Kasumi-1 (cell line): Measurements from ENCODE around the gene NAALAD2.
"Not testable (repeated sequence)": the region's sequence is repeated elsewhere in the genome, so short reads cannot be mapped to it uniquely, and the experiment has no call there.

Experiments used
- DNase-seq, 2 experiments: peaks; one replicate each; lab custom pipeline; 2025; lab: John Stamatoyannopoulos, UW

Gene NAALAD2

DNA sequence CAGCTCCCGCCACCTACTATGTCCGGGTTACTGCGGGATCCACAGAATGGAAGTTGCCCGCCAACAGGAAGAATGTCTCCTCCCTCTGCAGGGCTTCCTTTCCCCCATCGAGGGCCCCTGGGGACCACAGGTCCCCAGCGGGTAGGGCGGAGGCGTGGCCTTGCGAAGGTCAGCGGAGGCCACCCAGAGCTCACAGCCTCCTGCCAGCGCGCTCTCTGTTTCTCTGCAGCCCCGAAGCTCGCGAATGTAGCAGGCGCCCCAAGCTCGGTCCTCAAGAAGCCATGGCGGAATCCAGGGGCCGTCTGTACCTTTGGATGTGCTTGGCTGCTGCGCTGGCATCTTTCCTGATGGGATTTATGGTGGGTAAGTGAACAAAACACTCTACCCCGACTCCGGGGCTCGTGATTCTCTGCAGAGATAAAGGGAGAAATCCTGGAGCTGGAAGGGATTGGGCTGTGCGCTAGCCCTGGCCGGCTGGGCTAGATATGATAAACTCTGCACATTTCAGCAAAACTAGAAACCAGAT is at the start of gene NAALAD2:
Gene NAALAD2 (plus strand): TSS at position 186 of the 526 bp plus-strand sequence. CDS start 96 bp downstream, at position 282.
- no peak for DNase-seq

DNA sequence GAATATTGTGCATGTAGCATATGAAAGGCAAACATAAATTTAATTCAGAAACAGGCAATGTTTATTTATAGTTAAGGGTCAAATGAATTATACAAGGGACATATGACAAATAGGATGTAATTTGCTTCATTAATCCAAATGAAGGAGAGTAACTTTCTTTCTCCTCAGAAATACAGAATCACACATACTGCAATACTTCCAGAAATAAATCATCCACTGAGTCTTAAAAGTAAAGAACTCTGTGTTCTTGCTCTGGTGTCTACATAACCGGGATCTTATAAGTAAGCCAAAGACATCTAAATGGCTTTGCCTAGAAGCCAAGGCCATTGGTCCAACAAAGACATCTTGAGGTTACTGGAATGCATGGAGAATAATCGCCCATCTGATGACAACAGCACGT is 48.8 kb upstream of the NAALAD2 start, which contains the start of gene UBTFL1:
Gene UBTFL1 (plus strand): TSS at position 301 of the 400 bp plus-strand sequence. CDS start 0 bp downstream, at position 301.
- not testable (repeated sequence) for DNase-seq

GRCh38 chr11:90088731-90089130 is 45.7 kb upstream of the NAALAD2 start:
- not testable (repeated sequence) for DNase-seq

DNA sequence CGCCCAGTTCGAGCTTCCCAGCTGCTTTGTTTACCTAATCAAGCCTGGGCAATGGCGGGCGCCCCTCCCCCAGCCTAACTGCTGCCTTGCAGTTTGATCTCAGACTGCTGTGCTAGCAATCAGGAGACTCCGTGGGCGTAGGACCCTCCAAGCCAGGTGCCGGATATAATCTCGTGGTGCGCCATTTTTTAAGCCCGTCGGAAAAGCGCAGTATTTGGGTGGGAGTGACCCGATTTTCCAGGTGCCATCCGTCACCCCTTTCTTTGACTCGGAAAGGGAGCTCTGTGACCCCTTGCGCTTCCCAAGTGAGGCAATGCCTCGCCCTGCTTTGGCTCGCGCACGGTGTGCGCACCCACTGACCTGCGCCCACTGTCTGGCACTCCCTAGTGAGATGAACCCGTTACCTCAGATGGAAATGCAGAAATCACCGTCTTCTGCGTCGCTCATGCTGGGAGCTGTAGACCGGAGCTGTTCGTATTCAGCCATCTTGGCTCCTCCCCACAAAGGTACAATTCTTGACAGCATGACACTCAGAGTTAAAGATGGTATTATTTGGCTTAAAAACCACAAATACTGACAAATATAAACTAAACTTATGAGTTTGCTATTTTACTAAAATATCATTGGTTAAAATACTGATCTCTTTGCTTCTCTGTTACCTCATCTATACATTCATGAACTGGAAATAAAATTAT is 39.1 kb upstream of the NAALAD2 start:
- DNase-seq, result not testable (repeated sequence)

DNA sequence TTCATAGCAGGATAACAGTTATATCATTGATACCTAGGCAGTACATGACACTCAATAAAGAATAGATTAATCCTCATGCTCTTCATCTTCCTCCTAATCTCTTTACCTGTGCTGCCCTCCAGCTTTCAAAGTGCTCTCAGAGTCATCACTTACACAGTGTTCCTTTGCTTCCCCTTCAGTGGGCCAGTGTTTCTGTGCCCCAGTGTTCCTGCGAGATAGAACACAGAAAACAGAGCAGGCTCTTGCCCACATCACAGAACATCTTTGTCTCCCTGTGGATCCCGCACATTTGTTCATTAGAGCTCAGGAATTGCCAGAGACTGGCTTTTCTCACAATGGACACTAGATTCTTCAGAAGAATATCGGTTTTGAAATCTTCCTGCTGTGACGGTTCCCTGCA is 36.2 kb upstream of the NAALAD2 start:
- DNase-seq, result not testable (repeated sequence)

DNA sequence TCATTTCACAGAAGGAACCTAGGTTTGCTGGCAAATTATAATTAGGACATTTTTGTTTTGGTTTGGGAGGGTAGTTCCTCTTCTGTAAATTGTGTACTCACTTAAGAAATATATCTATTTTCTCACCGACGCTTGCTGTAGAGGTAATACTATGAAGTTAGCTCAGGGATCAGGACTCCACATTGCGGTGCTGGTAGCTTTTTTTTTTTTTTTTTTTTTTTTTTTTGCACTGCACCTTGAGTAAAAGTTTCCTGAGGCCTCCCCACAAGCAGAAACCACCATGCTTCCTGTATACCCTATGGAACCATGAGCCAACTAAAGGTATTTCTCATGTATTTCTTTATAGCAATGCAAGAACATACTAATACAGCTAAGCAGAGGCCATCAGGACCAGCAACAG is 34.0 kb upstream of the NAALAD2 start:
- DNase-seq, result peak in 1 of 2 experiments; percentile 7

- peak; percentile 28 to 40 for DNase-seq
Measured at GRCh38 chr11:90113541-90113940, 20.9 kb upstream of the NAALAD2 start.

- no peak for DNase-seq
Measured at GRCh38 chr11:90120191-90120590, 14.3 kb upstream of the NAALAD2 start.

DNA sequence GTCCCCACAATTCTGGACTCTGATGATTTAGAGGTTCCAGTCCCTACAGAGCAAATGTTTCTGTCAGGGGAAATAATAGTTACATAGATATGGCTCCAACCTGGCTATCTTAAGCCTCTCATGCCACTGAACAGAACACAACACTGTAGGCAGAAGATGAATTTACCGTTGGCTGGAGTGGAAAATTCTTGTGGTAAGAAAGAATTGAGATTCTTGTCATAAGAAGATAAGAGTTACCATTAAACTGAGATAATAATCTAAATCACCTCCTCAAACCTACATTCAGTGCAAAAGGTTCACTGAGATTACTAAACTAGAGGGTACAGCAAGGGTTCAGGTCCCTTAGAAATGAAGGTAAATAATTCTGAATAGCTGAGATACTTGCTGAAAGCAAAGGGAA is 10.1 kb upstream of the NAALAD2 start:
- no peak for DNase-seq

GRCh38 chr11:90124946-90125345 is 9.5 kb upstream of the NAALAD2 start:
- no peak for DNase-seq

DNA sequence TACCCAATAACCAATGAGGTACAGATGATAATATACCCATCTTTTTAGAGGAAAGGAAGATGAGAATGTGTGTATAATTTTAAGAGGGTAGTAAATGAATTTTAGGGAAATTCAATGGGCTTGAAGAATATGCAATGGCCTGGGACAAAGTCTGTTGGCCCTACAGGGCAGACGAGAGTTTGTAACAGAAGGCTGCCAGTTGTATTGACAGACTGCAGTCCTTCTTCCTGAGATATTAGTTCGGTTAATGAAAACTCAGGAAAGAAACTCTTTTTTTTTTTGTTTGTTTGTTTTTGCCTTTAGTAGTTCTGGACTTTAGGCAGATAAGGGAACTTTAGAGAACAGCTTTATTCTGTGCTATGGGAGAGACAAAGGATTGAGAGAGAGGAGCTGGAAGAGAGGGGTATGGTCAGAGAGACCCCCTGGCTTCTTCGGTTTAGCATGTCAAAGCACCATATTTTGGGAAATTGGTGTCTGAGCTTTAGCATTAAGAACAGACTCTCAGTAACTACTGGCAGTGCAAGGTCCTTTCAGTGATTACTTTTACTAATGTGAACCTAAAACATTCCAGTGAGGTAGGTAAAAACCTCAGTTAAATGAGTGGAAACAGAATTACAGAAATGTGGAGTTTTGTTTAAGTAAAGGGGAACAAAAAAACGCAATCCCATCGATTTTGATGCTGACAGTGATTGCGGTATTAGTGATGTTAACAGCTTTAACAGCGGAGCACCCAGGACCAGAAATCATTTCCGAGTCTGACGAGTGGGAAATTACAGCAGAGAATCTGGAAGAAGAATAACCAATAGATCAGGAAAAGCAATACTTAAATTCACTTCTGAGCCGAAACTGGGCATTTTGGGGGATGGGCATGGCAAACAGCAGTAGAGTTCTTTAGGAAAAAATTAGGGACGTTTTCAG is 644 bp upstream of the NAALAD2 start:
- no peak for DNase-seq

DNA sequence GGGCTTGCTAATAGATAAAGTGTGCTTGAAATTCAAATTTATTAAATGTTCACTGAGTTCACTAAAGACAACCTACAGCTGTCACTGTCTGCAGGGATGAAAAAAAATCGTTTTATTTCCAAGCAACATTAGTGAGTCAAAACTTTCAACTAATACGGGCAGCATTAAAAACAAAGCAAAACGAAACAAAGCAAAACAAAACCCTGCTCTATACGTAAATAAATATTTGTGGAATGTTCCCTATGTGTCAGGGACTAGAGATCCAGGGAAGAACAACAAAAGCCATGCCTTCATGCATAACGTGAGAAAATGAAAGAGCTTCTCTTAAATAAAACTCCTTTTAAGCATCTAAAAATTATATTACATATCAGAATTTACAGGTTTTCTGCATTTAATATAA is 553 bp downstream of the NAALAD2 start:
- DNase-seq, result no peak

- DNase-seq, result no peak
Measured at GRCh38 chr11:90148900-90149299, 14.4 kb downstream of the NAALAD2 start.

DNA sequence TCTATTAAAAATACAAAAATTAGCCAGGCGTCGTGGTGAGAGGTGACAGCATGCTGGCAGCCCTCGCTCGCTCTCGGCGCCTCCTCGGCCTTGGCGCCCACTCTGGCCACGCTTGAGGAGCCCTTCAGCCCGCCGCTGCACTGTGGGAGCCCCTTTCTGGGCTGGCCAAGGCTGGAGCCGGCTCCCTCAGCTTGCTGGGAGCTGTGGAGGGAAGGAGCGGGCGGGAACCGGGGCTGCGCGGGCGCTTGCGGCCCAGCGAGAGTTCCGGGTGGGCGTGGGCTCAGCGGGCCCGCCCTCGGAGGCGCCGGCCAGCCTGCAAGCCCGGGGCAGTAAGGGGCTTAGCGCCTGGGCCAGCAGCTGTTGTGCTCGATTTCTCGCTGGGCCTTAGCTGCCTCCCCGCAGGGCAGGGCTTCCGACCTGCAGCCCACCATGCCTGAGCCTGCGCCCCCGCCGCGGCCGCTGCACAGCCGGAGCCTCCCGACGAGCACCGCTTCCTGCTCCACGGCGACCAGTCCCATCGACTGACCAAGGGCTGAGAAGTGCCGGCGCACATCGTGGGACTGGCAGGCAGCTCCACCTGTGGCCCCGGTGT is 32.6 kb downstream of the NAALAD2 start:
- DNase-seq, result not testable (repeated sequence)

DNA sequence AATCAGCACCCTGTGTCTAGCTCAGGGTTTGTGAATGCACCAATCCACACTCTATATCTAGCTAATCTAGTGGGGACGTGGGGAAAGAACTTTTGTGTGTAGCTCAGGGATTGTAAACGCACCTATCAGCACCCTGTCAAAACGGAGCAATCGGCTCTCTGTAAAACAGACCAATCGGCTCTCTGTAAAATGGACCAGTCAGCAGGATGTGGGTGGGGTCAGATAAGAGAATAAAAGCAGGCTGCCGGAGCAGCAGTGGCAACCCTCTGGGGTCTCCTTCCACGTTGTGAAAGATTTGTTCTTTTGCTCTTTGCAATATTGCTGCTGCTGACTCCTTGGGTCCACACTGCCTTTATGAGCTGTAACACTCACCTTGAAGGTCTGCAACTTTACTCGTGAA is 33.2 kb downstream of the NAALAD2 start:
- not testable (repeated sequence) for DNase-seq

- DNase-seq, result no peak
Measured at GRCh38 chr11:90168571-90168970, 34.1 kb downstream of the NAALAD2 start.

GRCh38 chr11:90171359-90171758 is 36.9 kb downstream of the NAALAD2 start:
- DNase-seq, result no peak

GRCh38 chr11:90176069-90176468 is 41.6 kb downstream of the NAALAD2 start:
- no peak for DNase-seq

- DNase-seq, result no peak
Measured at GRCh38 chr11:90178751-90179150, 44.3 kb downstream of the NAALAD2 start.

DNA sequence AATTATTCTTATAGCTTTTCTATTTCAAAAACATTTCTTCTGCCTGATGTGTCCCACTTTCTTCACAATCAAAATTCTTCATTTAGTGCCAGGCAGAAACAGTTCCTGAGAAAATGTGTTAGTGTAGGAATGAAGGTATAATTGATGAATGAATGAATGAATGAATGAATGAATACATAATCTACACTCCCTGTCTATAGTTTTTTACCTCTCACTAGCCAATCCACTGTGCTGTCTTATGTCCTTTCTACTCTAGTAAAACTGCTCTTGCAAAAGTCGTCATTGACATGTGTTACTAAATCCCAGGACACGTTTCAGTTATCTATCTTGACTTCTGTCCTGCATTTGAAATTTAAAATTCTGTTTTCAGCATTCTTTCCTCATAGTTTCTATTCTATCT is 45.5 kb downstream of the NAALAD2 start:
- DNase-seq, result no peak

DNA sequence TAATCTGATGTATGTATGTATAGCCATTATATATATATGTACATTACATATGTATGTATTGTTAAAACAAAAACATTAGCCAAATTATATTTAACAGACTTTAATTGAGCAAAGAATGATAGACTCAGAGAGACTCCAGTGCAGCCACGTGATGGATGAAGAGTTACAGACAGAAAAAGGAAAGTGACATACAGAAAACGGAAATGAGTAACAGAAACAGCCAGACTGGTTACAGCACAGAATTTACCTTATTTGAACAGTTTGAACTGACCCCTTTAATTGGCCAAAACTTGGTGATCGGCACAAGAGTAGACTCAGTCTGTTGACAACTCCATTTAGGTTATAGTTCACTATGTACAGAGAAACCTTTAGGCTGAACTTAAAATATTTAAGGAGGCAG is 53.4 kb downstream of the NAALAD2 start:
- no peak for DNase-seq

GRCh38 chr11:90189011-90189410 is 54.5 kb downstream of the NAALAD2 start:
- no peak for DNase-seq
